ENCODE results near the gene XKR7.
A peak's percentile ranks its signal among the peaks of the same experiment; 100 is the strongest.

XKR7 gene

GRCh38 chr20:32003325-32003724 lies 35.4 kb downstream of the XKR7 start:
- intact Hi-C loops (cut with DNase I; ENCODE audit: low total_unique reads): no loop called here
- H3K36me3 ChIP-seq: no peaks in the 10 kb centered on the region
- no peak for DNase-seq
- H3K27me3 ChIP-seq: peaks cover 0 to 8% of the 10 kb centered on the region in 2 donors
- TF ChIP-seq CTCF (IDR thresholded peaks at IDR 0.05): no peak
- no peaks in the 10 kb centered on the region for H3K4me1 ChIP-seq
- H3K4me3 ChIP-seq: no peak overlapping the region
- no peaks in the 10 kb centered on the region for H3K9me3 ChIP-seq
- H3K27ac ChIP-seq: no peak overlapping the region

DNA sequence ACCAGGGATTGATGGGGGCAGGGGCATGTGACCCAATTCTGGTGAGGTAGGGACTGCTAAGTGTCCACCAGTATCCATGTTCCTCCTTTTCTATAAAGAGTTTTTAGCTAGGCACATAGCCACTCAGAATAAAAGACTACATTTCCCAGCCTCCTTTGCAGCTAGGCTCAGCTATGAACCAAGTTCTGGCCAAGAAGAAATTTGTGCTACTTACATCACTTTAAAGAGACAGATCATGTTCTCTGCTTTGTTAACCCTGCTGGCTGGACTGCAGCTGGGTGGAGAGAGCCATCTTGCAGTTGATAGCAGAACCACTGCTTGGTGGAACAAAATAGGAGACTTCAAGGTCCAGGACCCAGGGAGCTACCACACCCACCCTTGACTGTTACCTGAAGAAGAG lies 37.0 kb downstream of the XKR7 start:
- no peaks in the 10 kb centered on the region for H3K36me3 ChIP-seq
- intact Hi-C loops (cut with DNase I; ENCODE audit: low total_unique reads): no loop called here
- H3K27ac ChIP-seq: no peak overlapping the region
- H3K4me3 ChIP-seq: no peak overlapping the region
- TF ChIP-seq CTCF (IDR thresholded peaks at IDR 0.05): no peak
- no peaks in the 10 kb centered on the region for H3K9me3 ChIP-seq
- no peak for DNase-seq
- no peaks in the 10 kb centered on the region for H3K4me1 ChIP-seq
- peaks cover 0 to 13% of the 10 kb centered on the region in 2 donors for H3K27me3 ChIP-seq

DNA sequence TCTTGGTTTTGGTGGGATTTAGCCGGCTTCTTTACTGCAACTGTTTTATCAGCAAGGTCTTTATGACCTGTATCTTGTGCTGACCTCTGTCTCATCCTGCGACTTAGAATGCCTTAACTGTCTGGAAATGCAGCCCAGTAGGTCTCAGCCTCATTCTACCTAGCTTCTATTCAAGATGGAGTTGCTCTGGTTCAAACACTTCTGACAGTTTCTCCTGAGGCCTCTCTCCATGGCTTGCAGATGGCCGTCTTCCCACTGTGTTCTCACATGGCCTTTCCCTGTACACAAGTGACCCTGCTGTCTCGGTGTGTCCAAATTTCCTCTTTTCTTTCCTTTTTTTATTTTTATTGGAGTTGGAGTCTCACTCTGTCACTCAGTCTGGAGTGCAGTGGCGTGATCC lies 38.1 kb downstream of the XKR7 start:
- H3K4me3 ChIP-seq: no peak overlapping the region
- intact Hi-C loops (cut with DNase I; ENCODE audit: low total_unique reads): no loop called here
- H3K27me3 ChIP-seq: peaks cover 0 to 19% of the 10 kb centered on the region in 2 donors
- no peaks in the 10 kb centered on the region for H3K4me1 ChIP-seq
- H3K27ac ChIP-seq: no peak overlapping the region
- DNase-seq: no peak
- no peaks in the 10 kb centered on the region for H3K36me3 ChIP-seq
- no peak for TF ChIP-seq CTCF (IDR thresholded peaks at IDR 0.05)
- H3K9me3 ChIP-seq: no peaks in the 10 kb centered on the region

DNA sequence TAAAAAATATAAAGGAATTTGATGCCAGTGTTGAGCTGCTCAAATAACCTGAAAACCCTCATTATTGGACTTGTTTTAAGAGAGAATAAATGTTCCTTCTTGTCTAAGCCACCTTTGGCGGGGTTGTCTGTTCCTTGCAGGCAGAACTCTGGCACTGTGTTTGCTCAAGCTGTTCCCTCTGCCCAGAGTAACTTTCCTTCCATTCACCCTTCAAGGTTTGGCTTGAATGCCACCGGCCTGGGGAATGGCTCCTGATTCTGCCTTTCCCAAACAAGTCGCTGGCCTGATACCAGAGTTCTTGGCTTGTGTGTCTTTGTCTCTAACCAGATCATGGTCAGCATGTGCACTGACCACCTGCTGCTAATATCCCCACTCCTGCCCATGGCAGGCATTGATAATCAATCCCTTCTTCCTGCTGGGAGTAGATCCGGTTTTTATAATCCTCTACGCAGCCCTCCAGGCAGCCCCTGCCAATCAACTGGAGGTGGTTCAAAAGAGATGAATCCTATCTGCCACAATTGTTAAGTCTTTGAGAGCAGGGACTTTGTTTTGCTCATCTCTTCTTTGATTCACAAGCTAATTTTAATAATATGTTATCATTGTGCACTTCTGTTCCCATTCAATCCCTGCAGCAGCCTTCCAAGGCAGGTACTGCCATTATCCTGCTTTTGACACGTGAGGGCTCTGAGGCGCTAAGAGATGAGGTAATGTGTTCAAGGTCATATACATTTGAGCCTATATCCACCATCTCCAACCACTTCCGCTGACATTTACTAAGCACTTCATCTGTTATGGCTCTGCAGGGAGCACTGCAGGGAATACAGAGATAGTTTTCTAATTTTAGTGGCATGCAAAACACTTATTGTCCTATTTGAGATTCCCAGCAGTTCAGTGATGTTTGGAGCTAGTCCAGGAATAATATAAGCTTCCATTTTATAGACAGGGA lies 39.2 kb downstream of the XKR7 start:
- intact Hi-C loops (cut with DNase I; ENCODE audit: low total_unique reads): no loop called here
- no peak for DNase-seq
- no peak overlapping the region for H3K27ac ChIP-seq

DNA sequence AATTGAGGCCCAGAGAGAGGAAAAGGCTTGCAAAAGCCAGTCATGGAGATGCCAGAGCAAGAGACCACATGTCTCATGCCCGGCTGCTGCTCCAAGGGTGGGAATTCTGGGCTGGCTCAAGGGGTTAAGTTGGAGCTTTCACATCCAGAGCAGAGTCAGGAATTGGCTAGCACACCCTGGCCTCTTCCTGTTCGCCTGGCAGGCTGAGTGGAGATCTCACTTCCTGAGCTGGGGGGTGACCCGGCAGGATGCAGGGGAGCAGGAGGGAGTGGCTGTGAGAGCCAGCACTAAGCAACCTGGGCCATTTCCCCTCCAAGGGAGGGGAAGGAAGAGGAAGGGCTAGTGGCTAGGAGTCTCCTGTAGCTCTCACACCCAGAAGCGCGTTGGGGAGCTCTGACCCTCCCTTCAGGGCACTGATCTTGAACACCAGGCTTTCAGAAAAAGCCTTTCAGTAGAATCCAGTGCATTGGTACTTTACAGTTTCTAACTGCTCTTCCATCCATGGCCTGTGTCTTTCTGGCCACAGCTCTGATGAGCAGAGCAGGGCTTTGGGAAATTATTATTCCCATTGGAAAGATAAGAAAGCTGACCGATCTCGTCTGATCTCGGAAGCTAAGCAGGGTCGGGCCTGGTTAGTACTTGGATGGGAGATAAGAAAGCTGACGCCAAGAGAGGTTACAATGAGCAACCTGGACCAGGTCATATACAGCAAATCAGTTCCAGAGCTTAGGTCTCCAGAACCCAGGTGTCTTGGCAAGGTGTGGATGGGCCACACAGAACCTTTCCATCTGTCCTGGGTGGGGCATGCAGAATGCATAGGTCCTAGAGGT lies 40.1 kb downstream of the XKR7 start:
- Histone ChIP-seq H3K9me3 (no peaks in the 10 kb centered on the region), H3K4me3 (no peak overlapping the region), H3K27me3 (peaks cover 0 to 29% of the 10 kb centered on the region in 2 donors), H3K36me3 (no peaks in the 10 kb centered on the region), H3K4me1 (no peaks in the 10 kb centered on the region), H3K27ac (no peak overlapping the region)
- no peak for TF ChIP-seq CTCF (IDR thresholded peaks at IDR 0.05)
- intact Hi-C loops (cut with DNase I; ENCODE audit: low total_unique reads): no loop called here
- peak in 1 of 2 donors; percentile 31 for DNase-seq

More for the DNA sequence above, 39.2 kb downstream of the XKR7 start:
- no peak overlapping the region for H3K4me3 ChIP-seq
- no peaks in the 10 kb centered on the region for H3K36me3 ChIP-seq
- no peaks in the 10 kb centered on the region for H3K9me3 ChIP-seq
- no peaks in the 10 kb centered on the region for H3K4me1 ChIP-seq
- no peak for TF ChIP-seq CTCF (IDR thresholded peaks at IDR 0.05)
- H3K27me3 ChIP-seq: peaks cover 0 to 27% of the 10 kb centered on the region in 2 donors

Data from tibial artery (tissue), 4 donors.